Neural cell (in vitro differentiated cells): ENCODE results near the gene MAGEH1.

Experiments
- EP300 ChIP-seq: fragments of 450-650 bp; conservative IDR thresholded peaks from 2 replicates; pipeline ENCODE4 v1.6.1; 2014; ENCODE audit warnings: antibody characterized with exemption, mild to moderate bottlenecking, moderate library complexity; ENCODE audit not compliant: poor library complexity, severe bottlenecking
- EZH2 ChIP-seq: fragments of 200-600, 300-800 bp; shearing (Covaris generic), sonication (generic); IDR thresholded peaks from 2 replicates; pipeline ENCODE4 v1.6.1; 2014; ENCODE audit warnings: antibody characterized with exemption, low read length, borderline replicate concordance, mild to moderate bottlenecking; ENCODE audit not compliant: insufficient read depth, poor library complexity, severe bottlenecking
- SMC3 ChIP-seq: fragments of 450-650 bp; conservative IDR thresholded peaks from 2 replicates; pipeline ENCODE4 v1.6.1; 2014; ENCODE audit warnings: antibody characterized with exemption, mild to moderate bottlenecking, moderate library complexity; ENCODE audit not compliant: poor library complexity
- TAF1 ChIP-seq: IDR thresholded peaks from 2 replicates; pipeline ENCODE4 v1.6.1; 2012; ENCODE audit warnings: low read depth
- TF ChIP-seq, protein P1 (sequence below): fragments of 450-650 bp; IDR thresholded peaks from 2 replicates; pipeline ENCODE4 v1.5.1; 2014; ENCODE audit warnings: antibody characterized with exemption, mild to moderate bottlenecking, moderate library complexity; ENCODE audit not compliant: poor library complexity, severe bottlenecking
- TF ChIP-seq, protein P2 (sequence below): IDR thresholded peaks from 2 replicates; pipeline ENCODE4 v1.6.1; 2012; ENCODE audit warnings: borderline replicate concordance

DNA sequence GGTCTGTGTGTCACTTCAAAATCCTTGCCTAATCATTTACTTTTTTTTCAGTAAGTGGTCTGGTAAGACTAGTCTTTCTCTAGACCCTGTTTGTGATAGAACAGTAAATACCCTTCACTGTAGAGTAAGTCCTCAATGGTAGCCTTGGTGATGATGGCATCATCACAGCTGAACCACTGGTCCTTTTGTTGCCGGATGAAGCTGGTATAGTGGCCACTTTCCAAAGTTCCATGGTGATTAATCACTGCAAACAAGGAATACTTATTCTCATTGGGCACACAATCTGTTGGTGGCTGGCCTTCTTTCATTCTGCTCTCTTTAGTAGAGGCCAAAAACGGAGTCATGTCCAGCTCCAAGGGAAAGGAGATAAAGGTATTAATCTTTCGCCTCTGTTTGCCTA is 34.8 kb downstream of the MAGEH1 start:
- TF ChIP-seq, protein P1, sequence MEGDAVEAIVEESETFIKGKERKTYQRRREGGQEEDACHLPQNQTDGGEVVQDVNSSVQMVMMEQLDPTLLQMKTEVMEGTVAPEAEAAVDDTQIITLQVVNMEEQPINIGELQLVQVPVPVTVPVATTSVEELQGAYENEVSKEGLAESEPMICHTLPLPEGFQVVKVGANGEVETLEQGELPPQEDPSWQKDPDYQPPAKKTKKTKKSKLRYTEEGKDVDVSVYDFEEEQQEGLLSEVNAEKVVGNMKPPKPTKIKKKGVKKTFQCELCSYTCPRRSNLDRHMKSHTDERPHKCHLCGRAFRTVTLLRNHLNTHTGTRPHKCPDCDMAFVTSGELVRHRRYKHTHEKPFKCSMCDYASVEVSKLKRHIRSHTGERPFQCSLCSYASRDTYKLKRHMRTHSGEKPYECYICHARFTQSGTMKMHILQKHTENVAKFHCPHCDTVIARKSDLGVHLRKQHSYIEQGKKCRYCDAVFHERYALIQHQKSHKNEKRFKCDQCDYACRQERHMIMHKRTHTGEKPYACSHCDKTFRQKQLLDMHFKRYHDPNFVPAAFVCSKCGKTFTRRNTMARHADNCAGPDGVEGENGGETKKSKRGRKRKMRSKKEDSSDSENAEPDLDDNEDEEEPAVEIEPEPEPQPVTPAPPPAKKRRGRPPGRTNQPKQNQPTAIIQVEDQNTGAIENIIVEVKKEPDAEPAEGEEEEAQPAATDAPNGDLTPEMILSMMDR, result no peak
- no peak for TF ChIP-seq EZH2
- TF ChIP-seq TAF1, result no peak
- TF ChIP-seq EP300, result no peak
- TF ChIP-seq, protein P2, sequence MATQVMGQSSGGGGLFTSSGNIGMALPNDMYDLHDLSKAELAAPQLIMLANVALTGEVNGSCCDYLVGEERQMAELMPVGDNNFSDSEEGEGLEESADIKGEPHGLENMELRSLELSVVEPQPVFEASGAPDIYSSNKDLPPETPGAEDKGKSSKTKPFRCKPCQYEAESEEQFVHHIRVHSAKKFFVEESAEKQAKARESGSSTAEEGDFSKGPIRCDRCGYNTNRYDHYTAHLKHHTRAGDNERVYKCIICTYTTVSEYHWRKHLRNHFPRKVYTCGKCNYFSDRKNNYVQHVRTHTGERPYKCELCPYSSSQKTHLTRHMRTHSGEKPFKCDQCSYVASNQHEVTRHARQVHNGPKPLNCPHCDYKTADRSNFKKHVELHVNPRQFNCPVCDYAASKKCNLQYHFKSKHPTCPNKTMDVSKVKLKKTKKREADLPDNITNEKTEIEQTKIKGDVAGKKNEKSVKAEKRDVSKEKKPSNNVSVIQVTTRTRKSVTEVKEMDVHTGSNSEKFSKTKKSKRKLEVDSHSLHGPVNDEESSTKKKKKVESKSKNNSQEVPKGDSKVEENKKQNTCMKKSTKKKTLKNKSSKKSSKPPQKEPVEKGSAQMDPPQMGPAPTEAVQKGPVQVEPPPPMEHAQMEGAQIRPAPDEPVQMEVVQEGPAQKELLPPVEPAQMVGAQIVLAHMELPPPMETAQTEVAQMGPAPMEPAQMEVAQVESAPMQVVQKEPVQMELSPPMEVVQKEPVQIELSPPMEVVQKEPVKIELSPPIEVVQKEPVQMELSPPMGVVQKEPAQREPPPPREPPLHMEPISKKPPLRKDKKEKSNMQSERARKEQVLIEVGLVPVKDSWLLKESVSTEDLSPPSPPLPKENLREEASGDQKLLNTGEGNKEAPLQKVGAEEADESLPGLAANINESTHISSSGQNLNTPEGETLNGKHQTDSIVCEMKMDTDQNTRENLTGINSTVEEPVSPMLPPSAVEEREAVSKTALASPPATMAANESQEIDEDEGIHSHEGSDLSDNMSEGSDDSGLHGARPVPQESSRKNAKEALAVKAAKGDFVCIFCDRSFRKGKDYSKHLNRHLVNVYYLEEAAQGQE, result no peak
- TF ChIP-seq SMC3, result no peak
